ENCODE data around the gene CENATAC. TPM values are rescaled to one million over a fixed set of nuclear protein-coding genes. Genes with fewer than 3 reads are reported as not detected.

Gene CENATAC
- total RNA-seq, 1 experiment from 2014 or later: 61.7 TPM

DNA sequence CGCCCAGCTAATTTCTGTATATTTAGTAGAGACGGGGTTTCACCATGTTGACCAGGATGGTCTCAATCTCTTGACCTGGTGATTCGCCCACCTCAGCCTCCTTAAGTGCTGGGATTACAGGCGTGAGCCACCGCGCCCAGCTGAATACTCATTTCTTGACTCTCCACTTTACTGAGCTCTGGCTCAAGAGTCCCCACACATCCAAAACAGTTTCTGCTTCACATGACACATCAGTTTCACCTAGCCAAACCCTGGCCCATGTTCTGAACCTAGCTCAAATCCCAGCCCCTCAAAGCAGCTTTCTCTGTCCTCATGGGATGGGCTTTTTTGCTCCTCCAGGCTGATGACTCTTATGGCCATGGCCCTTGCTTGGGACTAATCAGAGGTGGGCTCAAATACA is 49.3 kb downstream of the CENATAC start:
- H3K9me2 ChIP-seq (ENCODE audit: insufficient read depth): no peaks in the 10 kb centered on the region
- no peaks in the 10 kb centered on the region for H3K4me1 ChIP-seq (replicated peaks; ENCODE audit: insufficient read depth)
- H3K36me3 ChIP-seq (ENCODE audit: low read depth): peaks cover 33% of the 10 kb centered on the region
- intact Hi-C loops (cut with micrococcal nuclease; ENCODE audit: unreplicated experiment): no loop called here
- H2AFZ ChIP-seq: no peak overlapping the region
- DNase-seq: peak in 1 of 2 experiments; percentile 12
- ChIA-PET POLR2A (ENCODE audit: unreplicated experiment) (no interaction called here), CTCF (no interaction called here)
- H3K4me3 ChIP-seq: no peak overlapping the region
- H3K79me2 ChIP-seq (ENCODE audit: low read depth): no peaks in the 10 kb centered on the region
- peaks cover 23% of the 10 kb centered on the region; the same call in 1 of the 2 replicates for H3F3A ChIP-seq (ENCODE audit: insufficient read depth, low read depth)
- no peaks in the 10 kb centered on the region for H3K27me3 ChIP-seq (ENCODE audit: insufficient read depth, low read depth)
- H3K27ac ChIP-seq: no peak overlapping the region
- TF ChIP-seq CTCF (conservative IDR thresholded peaks at IDR 0.05): no peak
- TF ChIP-seq EZH2 (IDR thresholded peaks at IDR 0.05; ENCODE audit: low read depth): no peak
- no peaks in the 10 kb centered on the region for H4K20me1 ChIP-seq (ENCODE audit: insufficient read depth)
- H3K9me3 ChIP-seq (ENCODE audit: insufficient read depth, low read depth): no peaks in the 10 kb centered on the region
- H3K4me2 ChIP-seq: no peak overlapping the region
- no TSS peak for BruUV-seq (replicated peaks)

GRCh38 chr11:119048644-119049043 is 50.7 kb downstream of the CENATAC start:
- TF ChIP-seq CTCF (conservative IDR thresholded peaks at IDR 0.05) (no peak), EZH2 (IDR thresholded peaks at IDR 0.05; ENCODE audit: low read depth) (no peak)
- Histone ChIP-seq H3K27ac (no peak overlapping the region), H3K4me1 (replicated peaks; ENCODE audit: insufficient read depth) (no peaks in the 10 kb centered on the region), H3K79me2 (ENCODE audit: low read depth) (no peaks in the 10 kb centered on the region), H3K9me2 (ENCODE audit: insufficient read depth) (no peaks in the 10 kb centered on the region), H4K20me1 (ENCODE audit: insufficient read depth) (no peaks in the 10 kb centered on the region), H3F3A (ENCODE audit: insufficient read depth, low read depth) (peaks cover 15% of the 10 kb centered on the region; the same call in 1 of the 2 replicates), H3K4me2 (no peak overlapping the region), H3K36me3 (ENCODE audit: low read depth) (peaks cover 45% of the 10 kb centered on the region), H2AFZ (no peak overlapping the region), H3K4me3 (no peak overlapping the region), H3K27me3 (ENCODE audit: insufficient read depth, low read depth) (no peaks in the 10 kb centered on the region), H3K9me3 (ENCODE audit: insufficient read depth, low read depth) (no peaks in the 10 kb centered on the region)
- POLR2A ChIA-PET (ENCODE audit: unreplicated experiment): no interaction called here
- no peak for DNase-seq
- CTCF ChIA-PET: no interaction called here
- BruUV-seq (replicated peaks): TSS peak; percentile 9
- intact Hi-C loops (cut with micrococcal nuclease; ENCODE audit: unreplicated experiment): no loop called here

DNA sequence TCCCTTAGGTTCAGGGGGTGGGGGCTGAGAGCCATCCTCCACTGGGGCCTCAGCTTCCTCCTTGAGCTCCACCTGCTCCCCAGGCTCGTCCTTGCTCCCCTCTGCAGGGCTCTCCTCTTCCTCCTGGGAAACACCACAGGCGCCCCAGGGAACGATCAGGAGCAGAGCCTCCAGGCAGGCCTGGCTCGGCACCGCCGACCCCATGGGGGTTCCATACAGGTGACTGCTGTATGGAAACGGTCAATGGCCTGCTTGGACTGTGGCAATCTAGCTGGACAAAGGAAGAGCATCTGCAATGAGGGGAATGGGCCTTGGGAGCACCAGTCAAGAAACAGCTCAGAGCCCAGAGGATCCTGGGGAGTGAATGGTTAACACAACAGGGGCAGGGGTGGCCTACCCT is 51.1 kb downstream of the CENATAC start:
- Histone ChIP-seq H3K9me2 (ENCODE audit: insufficient read depth) (no peaks in the 10 kb centered on the region), H3K4me3 (no peak overlapping the region), H2AFZ (no peak overlapping the region), H3K9me3 (ENCODE audit: insufficient read depth, low read depth) (no peaks in the 10 kb centered on the region), H4K20me1 (ENCODE audit: insufficient read depth) (no peaks in the 10 kb centered on the region), H3K36me3 (ENCODE audit: low read depth) (peaks cover 50% of the 10 kb centered on the region), H3K4me2 (no peak overlapping the region), H3K4me1 (replicated peaks; ENCODE audit: insufficient read depth) (no peaks in the 10 kb centered on the region), H3K27me3 (ENCODE audit: insufficient read depth, low read depth) (no peaks in the 10 kb centered on the region), H3F3A (ENCODE audit: insufficient read depth, low read depth) (peaks cover 12% of the 10 kb centered on the region; the same call in 1 of the 2 replicates), H3K79me2 (ENCODE audit: low read depth) (no peaks in the 10 kb centered on the region), H3K27ac (no peak overlapping the region)
- DNase-seq: no peak
- TF ChIP-seq CTCF (conservative IDR thresholded peaks at IDR 0.05) (no peak), EZH2 (IDR thresholded peaks at IDR 0.05; ENCODE audit: low read depth) (no peak)
- ChIA-PET POLR2A (ENCODE audit: unreplicated experiment) (interaction anchor here (0.7 kb wide), 1 partner anchor 53 kb away, joined by 5 read pairs; the partner anchor contains the start of gene DPAGT1), CTCF (no interaction called here)
- intact Hi-C loops (cut with micrococcal nuclease; ENCODE audit: unreplicated experiment): no loop called here
- no TSS peak for BruUV-seq (replicated peaks)

Measured in PC-9 (cell line).